HG02588 (cell line): ENCODE measurements around the gene ATG4B.
A peak's percentile ranks its signal among the peaks of the same experiment; 100 is the strongest.
"Not testable (repeated sequence)": the region's sequence is repeated elsewhere in the genome, so short reads cannot be mapped to it uniquely, and the experiment has no call there.

Source experiments
- ATAC-seq: cut with Tn5 transposase; IDR thresholded peaks from one replicate; pipeline ENCODE4 v1.9.1; 2021; ENCODE audit warnings: mild to moderate bottlenecking, moderate library complexity; ENCODE audit not compliant: unreplicated experiment

ATG4B gene

GRCh38 chr2:241637018-241637794 lies at the start of gene ATG4B, which contains the start of gene THAP4:
Gene ATG4B (plus strand): TSS chr2:241637693. CDS start chr2:241637715, 22 bp downstream.
Gene THAP4 (minus strand): TSS chr2:241637158. CDS start chr2:241637017, 141 bp downstream.
- peak; percentile 67 for ATAC-seq

DNA sequence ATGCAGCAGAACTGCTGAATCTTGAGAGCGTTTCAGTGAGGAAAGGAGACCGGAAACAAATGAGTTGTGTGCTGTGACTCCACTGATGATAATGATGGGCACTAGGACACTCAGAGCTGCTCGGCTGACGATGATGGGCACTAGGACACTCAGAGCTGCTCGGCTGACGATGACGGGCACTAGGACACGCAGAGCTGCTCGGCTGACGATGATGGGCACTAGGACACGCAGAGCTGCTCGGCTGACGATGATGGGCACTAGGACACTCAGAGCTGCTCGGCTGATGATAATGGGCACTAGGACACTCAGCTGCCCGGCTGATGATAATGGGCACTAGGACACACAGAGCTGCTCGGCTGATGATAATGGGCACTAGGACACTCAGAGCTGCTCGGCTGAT lies 47.6 kb upstream of the ATG4B start:
- not testable (repeated sequence) for ATAC-seq

DNA sequence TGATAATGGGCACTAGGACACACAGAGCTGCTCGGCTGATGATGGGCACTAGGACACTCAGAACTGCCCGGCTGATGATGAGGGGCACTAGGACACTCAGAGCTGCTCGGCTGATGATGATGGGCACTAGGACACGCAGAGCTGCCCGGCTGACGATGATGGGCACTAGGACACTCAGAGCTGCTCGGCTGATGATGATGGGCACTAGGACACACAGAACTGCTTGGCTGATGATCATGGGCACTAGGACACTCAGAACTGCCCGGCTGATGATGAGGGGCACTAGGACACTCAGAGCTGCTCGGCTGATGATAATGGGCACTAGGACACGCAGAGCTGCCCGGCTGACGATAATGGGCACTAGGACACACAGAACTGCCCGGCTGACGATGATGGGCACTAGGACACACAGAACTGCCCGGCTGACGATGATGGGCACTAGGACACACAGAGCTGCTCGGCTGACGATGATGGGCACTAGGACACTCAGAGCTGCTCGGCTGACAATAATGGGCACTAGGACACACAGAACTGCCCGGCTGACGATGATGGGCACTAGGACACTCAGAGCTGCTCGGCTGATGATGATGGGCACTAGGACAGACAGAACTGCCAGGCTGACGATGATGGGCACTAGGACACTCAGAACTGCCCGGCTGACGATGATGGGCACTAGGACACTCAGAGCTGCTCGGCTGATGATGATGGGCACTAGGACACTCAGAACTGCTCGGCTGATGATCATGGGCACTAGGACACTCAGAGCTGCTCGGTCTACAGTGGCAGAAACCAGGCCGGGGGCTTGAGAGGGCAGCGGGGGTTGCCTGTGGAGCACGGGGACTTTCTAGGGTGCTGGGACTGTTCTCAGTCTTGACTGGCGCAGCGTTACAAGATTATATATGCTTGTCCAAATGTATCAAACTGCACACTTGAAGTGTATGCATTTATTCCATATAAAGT lies 46.7 kb upstream of the ATG4B start:
- ATAC-seq: not testable (repeated sequence)

DNA sequence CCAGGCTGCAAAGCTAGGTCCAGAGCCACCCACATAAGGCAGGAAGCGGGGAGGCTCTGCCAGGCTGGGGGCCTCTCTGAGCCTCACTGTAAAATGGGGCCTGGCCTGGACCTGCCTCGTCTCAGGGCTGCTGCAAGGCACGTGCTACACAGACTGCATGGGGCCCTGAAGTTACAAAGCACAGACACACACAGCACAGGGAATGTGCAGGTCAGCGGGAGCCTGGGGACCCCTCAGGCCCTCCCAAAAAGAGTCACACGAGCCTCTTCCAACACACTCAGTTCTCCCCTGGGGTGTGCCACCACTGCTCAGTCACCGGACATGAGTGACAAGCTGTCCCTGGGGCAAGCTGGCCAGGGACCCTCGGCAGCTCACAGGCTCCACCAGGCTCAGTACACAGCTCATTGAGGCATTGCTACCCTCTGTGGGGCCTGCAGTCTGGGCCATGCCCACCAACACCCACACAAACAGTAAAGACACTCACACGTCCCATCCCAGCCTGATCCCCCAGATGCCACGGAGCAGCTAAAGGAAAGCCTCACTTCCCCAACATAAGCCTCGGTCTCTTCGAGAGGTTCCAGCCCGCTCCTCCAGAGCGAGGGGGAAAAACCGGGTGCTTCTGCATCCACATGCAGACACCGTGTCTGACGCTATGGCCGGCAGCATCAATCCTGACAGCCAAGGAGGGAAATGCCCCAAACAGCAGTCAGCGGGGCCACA lies 45.2 kb upstream of the ATG4B start:
- ATAC-seq: no peak

DNA sequence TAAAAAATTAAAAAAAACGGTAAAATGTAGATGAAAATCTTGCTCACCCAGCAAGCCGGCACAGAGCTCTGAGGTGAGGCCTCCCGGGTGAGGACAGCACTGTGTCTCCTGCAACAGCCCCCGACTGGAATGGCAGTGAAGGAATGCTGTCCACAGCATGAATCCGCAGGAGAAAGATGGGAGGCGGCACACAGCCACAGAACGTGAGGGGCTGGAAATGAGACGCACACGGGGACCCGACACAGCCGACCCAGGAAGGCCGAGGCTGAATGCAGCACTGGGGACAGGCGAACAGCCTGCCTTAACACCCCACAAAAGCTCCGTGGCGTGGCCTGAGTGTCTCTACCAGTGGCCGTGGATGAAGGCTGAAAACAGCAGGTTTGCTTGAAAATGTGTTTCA lies 44.2 kb upstream of the ATG4B start:
- no peak for ATAC-seq

DNA sequence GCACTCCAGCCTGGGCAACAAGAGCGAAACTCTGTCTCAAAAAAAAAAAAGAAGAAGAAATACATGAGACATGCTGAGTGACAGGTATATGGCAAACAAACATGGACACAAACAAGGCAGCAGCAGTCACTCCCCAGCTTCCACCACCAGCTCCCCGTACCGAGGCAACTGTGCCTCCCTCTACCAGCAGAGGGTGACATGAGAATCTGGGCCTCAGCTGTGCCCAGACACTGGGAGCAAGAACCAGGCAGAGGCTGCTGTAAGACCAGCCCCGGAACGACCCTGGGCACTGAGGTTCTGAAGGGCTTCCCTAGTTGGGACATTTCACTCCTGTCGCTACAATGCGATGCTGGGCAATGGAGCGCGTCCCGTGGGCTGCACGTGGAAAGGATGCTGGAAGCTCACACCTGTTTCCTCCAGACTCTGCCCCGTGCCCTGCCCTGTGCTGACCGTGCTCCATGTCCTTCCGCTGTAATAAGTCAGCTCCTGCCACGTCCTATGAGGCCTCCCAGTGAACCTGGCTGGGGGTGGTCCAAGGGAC lies 41.8 kb upstream of the ATG4B start:
- ATAC-seq: no peak

DNA sequence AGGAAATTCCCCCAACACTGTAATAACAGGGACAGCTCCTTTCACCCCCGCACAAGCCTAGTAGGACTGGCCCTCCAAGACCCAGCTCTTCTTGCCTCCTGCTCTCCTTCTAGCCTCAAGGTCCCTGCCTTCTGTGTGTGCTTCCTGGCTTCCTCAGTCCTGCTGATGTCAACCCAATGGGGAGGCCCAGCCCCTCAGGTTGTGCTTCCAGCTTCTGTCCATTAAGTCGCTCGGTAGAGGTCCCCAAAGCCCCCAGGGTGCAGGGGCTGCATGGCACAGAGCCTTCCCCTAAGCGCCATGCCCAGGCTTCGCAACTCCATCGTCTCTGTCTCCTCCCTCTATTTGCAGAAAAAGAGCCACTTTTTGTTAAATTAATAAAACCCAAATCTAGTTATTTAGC lies 39.9 kb upstream of the ATG4B start:
- no peak for ATAC-seq

DNA sequence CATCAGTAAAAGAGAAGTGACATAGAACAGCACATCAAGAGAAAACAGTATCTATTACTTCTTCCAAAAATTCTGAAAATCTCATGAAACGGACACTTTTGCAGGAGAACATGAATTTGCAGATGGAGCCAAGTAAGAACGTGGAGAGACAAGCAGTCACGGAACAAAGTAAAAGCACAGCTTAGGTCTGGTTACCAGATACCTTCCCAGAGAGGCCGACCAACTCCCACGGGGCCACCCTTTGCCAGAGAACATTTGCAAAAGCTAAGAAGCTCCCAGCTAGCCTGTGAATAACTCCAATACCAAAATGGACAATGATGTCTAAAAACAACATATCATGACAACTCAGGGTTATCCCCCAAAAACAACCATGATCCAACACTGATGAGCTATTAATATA lies 39.4 kb upstream of the ATG4B start:
- no peak for ATAC-seq

DNA sequence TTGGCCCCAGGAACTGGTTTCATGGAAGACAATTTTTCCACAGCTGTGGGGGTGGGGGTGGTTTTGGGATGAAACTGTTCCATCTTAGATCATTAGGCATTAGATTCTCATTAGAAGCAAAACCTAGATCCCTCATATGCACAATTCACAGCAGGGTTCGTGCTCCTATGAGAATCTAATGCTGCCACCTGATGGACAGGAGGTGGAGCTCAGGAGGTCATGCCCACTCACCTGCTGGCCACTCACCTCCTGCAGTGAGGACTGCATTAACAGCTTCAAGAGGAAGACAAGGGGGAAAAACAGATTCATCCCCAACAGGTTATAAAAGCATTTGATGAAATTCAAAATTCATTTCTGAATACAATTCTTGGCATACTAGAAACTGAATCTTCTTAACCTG lies 39.0 kb upstream of the ATG4B start:
- ATAC-seq: no peak

GRCh38 chr2:241599615-241600014 lies 37.9 kb upstream of the ATG4B start:
- ATAC-seq: no peak

GRCh38 chr2:241601841-241602240 lies 35.7 kb upstream of the ATG4B start:
- no peak for ATAC-seq

GRCh38 chr2:241602720-241603119 lies 34.8 kb upstream of the ATG4B start:
- no peak for ATAC-seq

DNA sequence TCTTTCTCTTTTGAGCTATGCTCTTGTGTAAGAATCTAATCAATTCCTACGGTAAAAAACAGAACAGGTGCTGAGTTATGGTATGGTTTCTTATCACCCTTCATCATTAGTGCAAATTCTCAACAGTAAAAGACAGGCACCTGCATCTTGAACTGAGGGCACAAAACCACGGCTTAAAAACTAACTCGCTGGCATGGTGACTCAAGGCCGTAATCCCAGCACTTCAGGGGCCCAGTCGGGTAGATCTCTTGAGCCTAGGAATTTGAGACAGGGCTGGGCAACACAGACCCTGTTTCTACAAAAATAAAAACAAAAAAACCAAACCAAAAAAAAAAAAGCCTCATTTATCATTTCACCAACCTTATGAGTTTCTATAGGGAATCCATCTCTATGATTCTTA lies 33.8 kb upstream of the ATG4B start:
- no peak for ATAC-seq

DNA sequence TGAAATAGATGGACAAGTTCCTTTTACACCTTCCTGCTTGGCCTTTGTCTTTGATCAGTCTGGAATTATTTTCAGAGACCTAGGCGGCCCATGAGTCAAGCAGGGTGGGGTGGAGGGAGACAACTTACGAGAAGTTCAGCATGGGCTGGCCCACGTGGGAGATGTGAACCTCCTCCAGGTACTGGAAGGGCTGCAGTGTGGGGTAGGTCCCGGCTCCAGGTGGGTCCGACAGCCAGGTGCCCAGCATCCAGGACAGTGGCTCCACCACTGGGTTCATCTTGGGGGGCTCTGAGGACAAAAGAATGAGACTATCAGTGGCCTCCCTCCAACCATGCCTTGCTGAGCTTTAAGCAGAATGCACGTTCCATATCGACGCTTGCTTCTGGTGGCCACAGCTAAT lies 31.3 kb upstream of the ATG4B start:
- no peak for ATAC-seq

- ATAC-seq: no peak
These were observed 30.2 kb upstream of the ATG4B start for GRCh38 chr2:241607162-241607885.

GRCh38 chr2:241608881-241609280 lies 28.6 kb upstream of the ATG4B start:
- ATAC-seq: no peak

DNA sequence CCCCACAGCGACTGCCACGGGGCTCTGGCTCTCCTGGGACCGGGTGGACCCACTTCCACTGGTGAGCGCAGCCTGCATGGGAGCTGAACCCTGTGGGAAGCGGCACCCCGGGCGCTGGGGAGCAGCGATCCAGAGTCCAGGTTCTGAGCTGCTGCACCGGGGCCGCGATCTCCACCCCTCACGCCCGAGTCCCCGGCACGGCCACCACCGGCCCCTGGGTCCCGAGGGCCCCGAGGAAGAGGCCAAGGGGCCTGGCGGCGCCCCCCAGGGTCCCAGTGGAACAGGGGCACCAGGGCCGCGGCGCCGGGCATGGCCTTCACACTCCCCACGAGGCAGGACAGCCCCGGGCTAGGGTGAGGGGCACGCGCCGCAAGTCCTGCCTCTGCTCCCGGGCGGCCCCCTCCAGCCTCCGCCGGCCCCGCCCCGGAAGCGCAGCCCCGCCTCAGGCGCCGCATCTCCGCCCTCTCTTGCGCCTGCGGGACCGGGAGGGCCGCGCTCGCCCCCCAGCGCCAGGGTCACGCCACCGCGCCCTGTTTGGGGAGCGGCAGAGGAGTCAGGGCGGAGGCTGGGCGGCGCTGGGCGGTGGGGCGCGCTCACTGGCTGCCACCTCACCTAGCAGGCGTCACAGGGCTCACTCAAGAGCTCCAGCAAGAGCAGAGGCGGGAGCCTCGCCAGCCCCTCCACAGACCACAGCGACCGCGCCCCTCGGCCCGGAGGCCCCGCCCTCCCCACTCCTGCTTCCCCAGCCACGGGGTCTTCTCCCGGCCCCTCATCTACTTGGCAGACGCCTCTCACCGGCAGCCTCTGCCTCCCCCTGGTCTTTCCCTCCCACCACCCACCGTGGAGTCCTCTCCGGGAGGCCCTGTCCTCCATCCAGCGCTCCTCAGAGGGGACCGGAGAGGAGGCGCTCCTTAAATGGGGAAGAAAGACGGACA lies 27.4 kb upstream of the ATG4B start:
- ATAC-seq: peak; percentile 86

DNA sequence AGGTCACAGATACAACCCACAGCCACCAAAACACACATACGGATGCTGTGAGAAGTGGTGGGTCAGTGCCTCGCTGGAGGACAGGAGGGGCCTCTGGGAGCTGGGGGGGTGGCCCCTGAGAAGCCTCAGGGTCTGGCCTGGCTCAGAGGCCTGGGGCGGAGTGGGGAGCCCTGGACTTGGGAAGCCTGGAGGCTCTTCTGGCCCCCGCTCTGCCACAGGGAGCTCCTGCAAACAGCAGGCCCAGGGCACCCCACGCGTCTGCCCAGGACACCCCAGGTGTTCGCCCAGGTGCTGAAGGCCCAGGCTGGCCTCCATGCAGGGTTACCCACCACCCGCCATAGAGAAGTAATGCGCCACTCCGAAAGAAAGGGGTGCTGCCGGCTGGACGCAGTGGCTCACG lies 26.4 kb upstream of the ATG4B start:
- ATAC-seq: no peak
